Measurements from ENCODE around the gene ZFYVE27. TPM values are rescaled to one million over a fixed set of nuclear protein-coding genes. Genes with fewer than 3 reads are reported as not detected.

Gene ZFYVE27
- total and polyA plus RNA-seq, 10 of the 15 experiments (the other 5 are each of a cell fraction or from before 2014, with no cell fraction given): 1.1 to 28.9 (median 21.4) TPM

DNA sequence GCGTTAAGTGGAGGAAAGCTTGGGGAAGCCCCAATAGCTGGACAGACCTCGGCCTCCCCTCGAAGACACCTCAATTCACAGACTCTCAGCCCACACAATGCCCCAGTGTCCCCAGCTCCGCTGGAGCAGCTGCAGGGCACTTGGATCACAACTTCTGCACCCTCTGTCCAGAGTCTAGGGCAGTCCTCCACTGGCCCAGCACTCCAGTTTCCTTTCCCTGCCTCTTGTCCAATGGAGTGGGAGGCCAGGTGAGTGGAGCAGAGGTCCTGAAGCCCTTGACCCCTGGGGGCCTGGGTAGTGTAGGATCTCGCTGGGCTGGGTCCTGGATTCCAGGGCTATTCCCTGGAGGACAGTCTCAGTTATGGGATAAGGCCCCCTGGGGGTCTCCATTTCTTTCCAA, 23.0 kb downstream of the ZFYVE27 start:
- H2AFZ ChIP-seq (ENCODE audit: control insufficient read depth, low read depth, low read length): no peak overlapping the region
- no peak overlapping the region for H3K27ac ChIP-seq (ENCODE audit: control insufficient read depth, insufficient read depth)
- POLR2A ChIA-PET: no interaction called here
- intact Hi-C loops (cut with micrococcal nuclease; ENCODE audit: unreplicated experiment): no loop called here
- no peak for TF ChIP-seq ESRRA (IDR thresholded peaks at IDR 0.05; ENCODE audit: low read length)
- no peak for TF ChIP-seq STAT3 (IDR thresholded peaks at IDR 0.05; ENCODE audit: low read depth, low read length)
- no peak for TF ChIP-seq TCF7 (IDR thresholded peaks at IDR 0.05; ENCODE audit: borderline replicate concordance)
- TF ChIP-seq ZBTB11 (CRISPR knock-in tag; IDR thresholded peaks at IDR 0.05): no peak
- H3K36me3 ChIP-seq (ENCODE audit: control insufficient read depth in 2 of 2, insufficient read depth in 2 of 2, low read length in 1 of 2): peaks cover 23 to 26% of the 10 kb centered on the region in 2 experiments
- CTCF ChIA-PET: interaction anchor here (1.0 to 2.1 kb wide), 5 partner anchors 8 to 281 kb away, joined by 3 to 4 read pairs (median 3); no protein-coding TSS in a partner anchor
- no TSS peak for BruUV-seq (replicated peaks)
- H3K4me1 ChIP-seq (ENCODE audit: control insufficient read depth, insufficient read depth, low read length): peaks cover 9% of the 10 kb centered on the region
- no peak overlapping the region for H3K9ac ChIP-seq (ENCODE audit: control insufficient read depth, insufficient read depth, low read length)
- no peaks in the 10 kb centered on the region for H3K79me2 ChIP-seq (ENCODE audit: control insufficient read depth, insufficient read depth, low read length)
- RAD21 ChIA-PET (ENCODE audit: unreplicated experiment): no interaction called here
- no peak overlapping the region for H3K4me3 ChIP-seq
- SMC1A ChIA-PET (ENCODE audit: uncharacterized antibody, unreplicated experiment): interaction anchor here (1.0 kb wide), 1 partner anchor 13 kb away, joined by 3 read pairs; no protein-coding TSS in a partner anchor
- DNase-seq (ENCODE audit: low read depth, low spot score) (no peak), ATAC-seq (no peak), FAIRE-seq (no peak)
- in situ Hi-C loops (cut with MboI): no loop called here
- H3K4me2 ChIP-seq (ENCODE audit: control insufficient read depth, insufficient read depth): no peak overlapping the region
- WGBS (ENCODE audit: insufficient coverage, insufficient replicate concordance, low lambda C conversion rate, missing lambda C conversion rate): 84% methylated on average over 5 of the region's 5 CpGs
- no peaks in the 10 kb centered on the region for H3K27me3 ChIP-seq (replicated peaks in 1 of 2; ENCODE audit: control insufficient read depth in 2 of 2, insufficient read depth in 2 of 2, low read length in 1 of 2)
- H4K20me1 ChIP-seq (ENCODE audit: control insufficient read depth, insufficient read depth): no peaks in the 10 kb centered on the region; the same call in 1 of the 2 replicates
- H3K9me3 ChIP-seq (replicated peaks; ENCODE audit: control insufficient read depth, insufficient read depth, low read length): no peaks in the 10 kb centered on the region
